ENCODE data around the gene APOL3. TPM values are rescaled to one million over a fixed set of nuclear protein-coding genes. Genes with fewer than 3 reads are reported as not detected.

Gene APOL3
- total RNA-seq, 1 experiment from 2014 or later: 19.3 TPM

DNA sequence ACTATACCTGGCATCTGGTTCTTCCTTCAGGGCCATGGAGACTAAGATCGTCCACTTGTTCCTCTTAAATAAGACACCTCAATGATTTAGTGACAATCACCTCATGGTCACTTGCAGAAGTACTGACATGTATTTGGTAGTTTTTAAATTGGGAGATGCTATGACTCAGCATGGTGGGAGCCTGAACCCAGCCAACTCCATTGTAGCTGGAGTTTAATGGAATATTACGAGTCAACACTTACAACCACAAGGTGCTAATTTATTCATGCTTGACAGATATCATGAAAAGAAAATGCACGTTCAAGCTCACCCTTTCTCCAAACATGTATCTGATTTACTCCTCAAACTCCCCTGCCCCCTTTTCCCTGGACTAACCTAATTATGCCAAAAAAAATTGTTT is 16.6 kb upstream of the APOL3 start:
- no peaks in the 10 kb centered on the region for H3K36me3 ChIP-seq (ENCODE audit: low read depth)
- H3K4me2 ChIP-seq: no peak overlapping the region
- ChIA-PET POLR2A (ENCODE audit: unreplicated experiment) (no interaction called here), CTCF (interaction anchor here (0.6 kb wide), 1 partner anchor 577 kb away, joined by 3 read pairs; no protein-coding TSS in a partner anchor)
- H2AFZ ChIP-seq: no peak overlapping the region
- H3K9me2 ChIP-seq (ENCODE audit: insufficient read depth): no peaks in the 10 kb centered on the region
- no peaks in the 10 kb centered on the region for H4K20me1 ChIP-seq (ENCODE audit: insufficient read depth)
- H3K4me1 ChIP-seq (replicated peaks; ENCODE audit: insufficient read depth): no peaks in the 10 kb centered on the region
- no peak overlapping the region for H3K27ac ChIP-seq
- H3K9me3 ChIP-seq (ENCODE audit: insufficient read depth, low read depth): no peaks in the 10 kb centered on the region
- no peak overlapping the region for H3K4me3 ChIP-seq
- TF ChIP-seq EZH2 (IDR thresholded peaks at IDR 0.05; ENCODE audit: low read depth): no peak
- TF ChIP-seq, protein P1, sequence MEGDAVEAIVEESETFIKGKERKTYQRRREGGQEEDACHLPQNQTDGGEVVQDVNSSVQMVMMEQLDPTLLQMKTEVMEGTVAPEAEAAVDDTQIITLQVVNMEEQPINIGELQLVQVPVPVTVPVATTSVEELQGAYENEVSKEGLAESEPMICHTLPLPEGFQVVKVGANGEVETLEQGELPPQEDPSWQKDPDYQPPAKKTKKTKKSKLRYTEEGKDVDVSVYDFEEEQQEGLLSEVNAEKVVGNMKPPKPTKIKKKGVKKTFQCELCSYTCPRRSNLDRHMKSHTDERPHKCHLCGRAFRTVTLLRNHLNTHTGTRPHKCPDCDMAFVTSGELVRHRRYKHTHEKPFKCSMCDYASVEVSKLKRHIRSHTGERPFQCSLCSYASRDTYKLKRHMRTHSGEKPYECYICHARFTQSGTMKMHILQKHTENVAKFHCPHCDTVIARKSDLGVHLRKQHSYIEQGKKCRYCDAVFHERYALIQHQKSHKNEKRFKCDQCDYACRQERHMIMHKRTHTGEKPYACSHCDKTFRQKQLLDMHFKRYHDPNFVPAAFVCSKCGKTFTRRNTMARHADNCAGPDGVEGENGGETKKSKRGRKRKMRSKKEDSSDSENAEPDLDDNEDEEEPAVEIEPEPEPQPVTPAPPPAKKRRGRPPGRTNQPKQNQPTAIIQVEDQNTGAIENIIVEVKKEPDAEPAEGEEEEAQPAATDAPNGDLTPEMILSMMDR (conservative IDR thresholded peaks at IDR 0.05): no peak
- no peaks in the 10 kb centered on the region for H3F3A ChIP-seq (ENCODE audit: insufficient read depth, low read depth)
- peaks cover 5% of the 10 kb centered on the region; the same call in 1 of the 2 replicates for H3K27me3 ChIP-seq (ENCODE audit: insufficient read depth, low read depth)
- H3K79me2 ChIP-seq (ENCODE audit: low read depth): no peaks in the 10 kb centered on the region
- no TSS peak for BruUV-seq (replicated peaks)
- intact Hi-C loops (cut with micrococcal nuclease; ENCODE audit: unreplicated experiment): no loop called here
- DNase-seq: peak in 1 of 2 experiments; percentile 8

DNA sequence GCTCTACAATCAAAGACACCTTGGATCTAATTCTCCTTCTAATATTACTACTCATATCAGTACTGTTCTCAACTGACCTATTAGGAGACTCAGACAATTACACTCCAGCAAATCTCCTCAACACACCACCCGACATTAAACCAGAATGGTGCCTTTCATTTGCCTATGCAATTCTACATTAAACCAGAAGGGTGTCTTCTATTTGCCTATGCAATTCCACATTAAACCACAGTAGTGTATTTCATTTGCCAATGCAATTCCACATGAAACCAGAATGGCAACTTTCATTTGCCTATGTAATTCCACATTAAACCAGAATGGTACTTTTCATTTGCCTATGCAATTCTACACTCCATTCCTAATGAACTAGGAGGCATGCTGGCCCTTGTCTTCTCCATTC is 15.3 kb upstream of the APOL3 start:
- peaks cover 7% of the 10 kb centered on the region; the same call in 1 of the 2 replicates for H3K27me3 ChIP-seq (ENCODE audit: insufficient read depth, low read depth)
- ChIA-PET POLR2A (ENCODE audit: unreplicated experiment) (no interaction called here), CTCF (no interaction called here)
- no peak for DNase-seq
- no peaks in the 10 kb centered on the region for H3K4me1 ChIP-seq (replicated peaks; ENCODE audit: insufficient read depth)
- no peak overlapping the region for H3K4me2 ChIP-seq
- BruUV-seq (replicated peaks): no TSS peak
- no peak overlapping the region for H3K4me3 ChIP-seq
- no peaks in the 10 kb centered on the region for H3K79me2 ChIP-seq (ENCODE audit: low read depth)
- no peaks in the 10 kb centered on the region for H3K9me3 ChIP-seq (ENCODE audit: insufficient read depth, low read depth)
- H3K36me3 ChIP-seq (ENCODE audit: low read depth): no peaks in the 10 kb centered on the region
- no peaks in the 10 kb centered on the region for H3K9me2 ChIP-seq (ENCODE audit: insufficient read depth)
- no peak overlapping the region for H2AFZ ChIP-seq
- H3F3A ChIP-seq (ENCODE audit: insufficient read depth, low read depth): no peaks in the 10 kb centered on the region
- intact Hi-C loops (cut with micrococcal nuclease; ENCODE audit: unreplicated experiment): no loop called here
- H3K27ac ChIP-seq: no peak overlapping the region
- H4K20me1 ChIP-seq (ENCODE audit: insufficient read depth): no peaks in the 10 kb centered on the region
- TF ChIP-seq, protein P1 (conservative IDR thresholded peaks at IDR 0.05): no peak
- TF ChIP-seq EZH2 (IDR thresholded peaks at IDR 0.05; ENCODE audit: low read depth): no peak

DNA sequence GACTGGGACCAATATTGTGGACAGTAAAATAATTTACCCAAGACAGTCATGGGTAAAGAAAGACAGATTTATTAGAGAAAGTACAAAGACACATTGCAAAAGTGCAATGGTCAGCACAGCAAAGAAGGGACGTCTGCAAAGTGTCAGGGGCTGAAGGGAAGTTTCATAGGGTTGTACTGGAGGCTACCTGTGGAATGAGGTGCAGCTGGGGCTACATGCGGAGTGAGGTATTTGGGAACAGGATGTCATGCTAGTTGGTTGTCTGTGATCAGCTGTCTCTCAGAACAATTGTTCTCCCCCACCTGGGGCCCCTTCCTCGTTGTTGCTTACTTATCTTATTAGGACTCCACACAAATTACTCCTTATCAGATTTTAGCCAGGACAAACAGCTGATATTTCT is 11.4 kb upstream of the APOL3 start:
- no peak for DNase-seq
- Histone ChIP-seq H3K79me2 (ENCODE audit: low read depth) (no peaks in the 10 kb centered on the region), H3K36me3 (ENCODE audit: low read depth) (no peaks in the 10 kb centered on the region), H3K4me3 (no peak overlapping the region), H3K27me3 (ENCODE audit: insufficient read depth, low read depth) (peaks cover 7% of the 10 kb centered on the region; the same call in 1 of the 2 replicates), H3K27ac (no peak overlapping the region), H3K9me3 (ENCODE audit: insufficient read depth, low read depth) (0 out of 2 replicates have a peak, but pooled peaks cover 5% of the 10 kb centered on the region), H3K4me2 (no peak overlapping the region), H2AFZ (no peak overlapping the region), H3F3A (ENCODE audit: insufficient read depth, low read depth) (no peaks in the 10 kb centered on the region), H4K20me1 (ENCODE audit: insufficient read depth) (no peaks in the 10 kb centered on the region), H3K4me1 (replicated peaks; ENCODE audit: insufficient read depth) (no peaks in the 10 kb centered on the region), H3K9me2 (ENCODE audit: insufficient read depth) (no peaks in the 10 kb centered on the region)
- CTCF ChIA-PET: no interaction called here
- BruUV-seq (replicated peaks): no TSS peak
- intact Hi-C loops (cut with micrococcal nuclease; ENCODE audit: unreplicated experiment): no loop called here
- TF ChIP-seq EZH2 (IDR thresholded peaks at IDR 0.05; ENCODE audit: low read depth): no peak
- TF ChIP-seq, protein P1 (conservative IDR thresholded peaks at IDR 0.05): no peak
- POLR2A ChIA-PET (ENCODE audit: unreplicated experiment): no interaction called here

All from PC-9 (cell line).